A673 (cell line): ENCODE results near the gene FASN. TPM values are rescaled to one million over a fixed set of nuclear protein-coding genes. Genes with fewer than 3 reads are reported as not detected.

Source experiments
- BruUV-seq: library from RNA; stranded (reverse); fragments of 400-500 nt; replicated peaks from 2 replicates; lab custom pipeline; 2021; lab: Mats Ljungman, UMichigan
- CTCF ChIA-PET: fragments of 300-600 bp; sonication (Branson Sonifier 250); formaldehyde crosslinking; loops from one replicate; lab custom pipeline; 2022; ENCODE audit warnings: antibody characterized with exemption; lab: Charles Lee
- POLR2A ChIA-PET: fragments of 300-600 bp; sonication (Branson Sonifier 250); formaldehyde crosslinking; loops from one replicate; lab custom pipeline; 2022; ENCODE audit warnings: antibody characterized with exemption; ENCODE audit not compliant: low non-redundant PET; lab: Charles Lee
- DNase-seq: peaks from one replicate; pipeline ENCODE4 v3.0.0-alpha.2; 2015; ENCODE audit warnings: low spot score
- H3K27ac ChIP-seq: fragments of 200-600 bp; sonication (generic); 2 replicates; pipeline ENCODE4 v1.5.1; 2016; ENCODE audit warnings: mixed run types, low read depth, mild to moderate bottlenecking, mixed read lengths, antibody characterized with exemption, low read length; ENCODE audit not compliant: poor library complexity, severe bottlenecking
- H3K27me3 ChIP-seq: fragments of 200-600 bp; sonication (generic); replicated peaks from 2 replicates; pipeline ENCODE4 v1.6.1; 2017; ENCODE audit warnings: mixed run types, low read depth, mild to moderate bottlenecking, mixed read lengths, antibody characterized with exemption, low read length; ENCODE audit not compliant: insufficient read depth, poor library complexity
- H3K36me3 ChIP-seq: fragments of 200-600 bp; sonication (generic); 2 replicates; pipeline ENCODE4 v1.6.1; 2016; ENCODE audit warnings: mixed run types, mild to moderate bottlenecking, mixed read lengths, antibody characterized with exemption, low read length; ENCODE audit not compliant: insufficient read depth, poor library complexity, severe bottlenecking
- H3K4me1 ChIP-seq: fragments of 200-600 bp; sonication (generic); 2 replicates; pipeline ENCODE4 v1.6.1; 2017; ENCODE audit warnings: mixed run types, mild to moderate bottlenecking, mixed read lengths, antibody characterized with exemption, low read length; ENCODE audit not compliant: insufficient read depth, poor library complexity, severe bottlenecking
- H3K4me3 ChIP-seq: fragments of 200-600 bp; sonication (generic); 2 replicates; pipeline ENCODE4 v1.5.1; 2016; ENCODE audit warnings: low read depth, mixed run types, mild to moderate bottlenecking, mixed read lengths, low read length; ENCODE audit not compliant: poor library complexity, severe bottlenecking
- H3K9me3 ChIP-seq: fragments of 200-600 bp; sonication (generic); 2 replicates; pipeline ENCODE4 v1.6.1; 2016; ENCODE audit warnings: mixed run types, low read depth, mild to moderate bottlenecking, mixed read lengths, antibody characterized with exemption, low read length; ENCODE audit not compliant: poor library complexity, severe bottlenecking
- CTCF ChIP-seq: fragments of 300-800, 200-600 bp; sonication (generic); conservative IDR thresholded peaks from 2 replicates; pipeline ENCODE4 v1.5.1; 2017; ENCODE audit warnings: low read depth, mild to moderate bottlenecking, antibody characterized with exemption, low read length, moderate library complexity, mixed read lengths
- EZH2 ChIP-seq: fragments of 200-600 bp; sonication (generic); IDR thresholded peaks from 2 replicates; pipeline ENCODE4 v1.6.1; 2017; ENCODE audit warnings: borderline replicate concordance, low read depth, mild to moderate bottlenecking, mixed read lengths, antibody characterized with exemption, low read length; ENCODE audit not compliant: poor library complexity, severe bottlenecking
- intact Hi-C: fragments of 100-400 bp; cut with micrococcal nuclease; formaldehyde crosslinking; loops from one replicate; pipeline ENCODE4 v1.10.0; 2022; ENCODE audit not compliant: unreplicated experiment
- total RNA-seq: library from RNA; stranded (reverse); gene quantifications from 2 replicates; pipeline ENCODE4 v1.2.3, GENCODE V29; 2021

The FASN gene
- total RNA-seq, 1 experiment from 2014 or later = 591 TPM

GRCh38 chr17:82056729-82057621, 41.1 kb downstream of the FASN start:
- no peak for DNase-seq
- BruUV-seq = TSS peak; percentile 38
- no peaks in the 10 kb centered on the region for H3K27me3 ChIP-seq
- ChIA-PET POLR2A (no interaction called here), CTCF (no interaction called here)
- no peak overlapping the region for H3K27ac ChIP-seq
- no peak overlapping the region for H3K4me3 ChIP-seq
- peaks cover 65% of the 10 kb centered on the region for H3K36me3 ChIP-seq
- TF ChIP-seq EZH2 (no peak), CTCF (no peak)
- no peaks in the 10 kb centered on the region for H3K9me3 ChIP-seq
- intact Hi-C loops = no loop called here
- peaks cover 9% of the 10 kb centered on the region for H3K4me1 ChIP-seq

- Histone ChIP-seq H3K27me3 (no peaks in the 10 kb centered on the region), H3K4me1 (peaks cover 9% of the 10 kb centered on the region), H3K36me3 (peaks cover 60% of the 10 kb centered on the region), H3K9me3 (no peaks in the 10 kb centered on the region), H3K4me3 (no peak overlapping the region), H3K27ac (no peak overlapping the region)
- TF ChIP-seq EZH2 (no peak), CTCF (no peak)
- ChIA-PET CTCF (interaction anchor here (0.6 kb wide), 1 partner anchor 150 kb away, joined by 4 read pairs; no protein-coding TSS in a partner anchor), POLR2A (no interaction called here)
- intact Hi-C loops = no loop called here
- no peak for DNase-seq
- no TSS peak for BruUV-seq
Observed at GRCh38 chr17:82055965-82056728, 41.9 kb downstream of the FASN start.

- Histone ChIP-seq H3K36me3 (peaks cover 53% of the 10 kb centered on the region), H3K4me1 (peaks cover 9% of the 10 kb centered on the region), H3K9me3 (no peaks in the 10 kb centered on the region), H3K4me3 (no peak overlapping the region), H3K27me3 (no peaks in the 10 kb centered on the region), H3K27ac (no peak overlapping the region)
- CTCF ChIA-PET = interaction anchor here (0.6 kb wide), 1 partner anchor 151 kb away, joined by 4 read pairs; no protein-coding TSS in a partner anchor
- BruUV-seq = no TSS peak
- TF ChIP-seq EZH2 (no peak), CTCF (no peak)
- POLR2A ChIA-PET = no interaction called here
- DNase-seq = peak; percentile 49
- intact Hi-C loops = no loop called here
Observed at GRCh38 chr17:82055023-82055964, 42.7 kb downstream of the FASN start.
